Lung microvascular endothelial cell (primary cell): ENCODE results near the gene SLC16A1. TPM values are rescaled to one million over a fixed set of nuclear protein-coding genes. Genes with fewer than 3 reads are reported as not detected.
"Not testable (repeated sequence)": the region's sequence is repeated elsewhere in the genome, so short reads cannot be mapped to it uniquely, and the experiment has no call there.

Experiments
- DNase-seq, 2 donors: peaks; one replicate each; pipeline versions ENCODE4 v3.0.0 to v3.0.0-alpha.2; 2010; ENCODE audit warnings: low read depth in 2 of 2
- total RNA-seq: library from RNA; depleted of rRNA; stranded (reverse); fragments of >200 nt; gene quantifications from 2 replicates; pipeline ENCODE4 v1.2.1, GENCODE V29; 2014

The SLC16A1 gene, protein sequence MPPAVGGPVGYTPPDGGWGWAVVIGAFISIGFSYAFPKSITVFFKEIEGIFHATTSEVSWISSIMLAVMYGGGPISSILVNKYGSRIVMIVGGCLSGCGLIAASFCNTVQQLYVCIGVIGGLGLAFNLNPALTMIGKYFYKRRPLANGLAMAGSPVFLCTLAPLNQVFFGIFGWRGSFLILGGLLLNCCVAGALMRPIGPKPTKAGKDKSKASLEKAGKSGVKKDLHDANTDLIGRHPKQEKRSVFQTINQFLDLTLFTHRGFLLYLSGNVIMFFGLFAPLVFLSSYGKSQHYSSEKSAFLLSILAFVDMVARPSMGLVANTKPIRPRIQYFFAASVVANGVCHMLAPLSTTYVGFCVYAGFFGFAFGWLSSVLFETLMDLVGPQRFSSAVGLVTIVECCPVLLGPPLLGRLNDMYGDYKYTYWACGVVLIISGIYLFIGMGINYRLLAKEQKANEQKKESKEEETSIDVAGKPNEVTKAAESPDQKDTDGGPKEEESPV
- 50.8 and 114 TPM in 2 replicates for total RNA-seq

GRCh38 chr1:112955773-112956543 lies at the start of gene SLC16A1:
SLC16A1 (minus strand) TSS chr1:112956196; CDS start chr1:112929308, 26,888 bp downstream.
- peak; percentile 96 to 98 for DNase-seq

DNA sequence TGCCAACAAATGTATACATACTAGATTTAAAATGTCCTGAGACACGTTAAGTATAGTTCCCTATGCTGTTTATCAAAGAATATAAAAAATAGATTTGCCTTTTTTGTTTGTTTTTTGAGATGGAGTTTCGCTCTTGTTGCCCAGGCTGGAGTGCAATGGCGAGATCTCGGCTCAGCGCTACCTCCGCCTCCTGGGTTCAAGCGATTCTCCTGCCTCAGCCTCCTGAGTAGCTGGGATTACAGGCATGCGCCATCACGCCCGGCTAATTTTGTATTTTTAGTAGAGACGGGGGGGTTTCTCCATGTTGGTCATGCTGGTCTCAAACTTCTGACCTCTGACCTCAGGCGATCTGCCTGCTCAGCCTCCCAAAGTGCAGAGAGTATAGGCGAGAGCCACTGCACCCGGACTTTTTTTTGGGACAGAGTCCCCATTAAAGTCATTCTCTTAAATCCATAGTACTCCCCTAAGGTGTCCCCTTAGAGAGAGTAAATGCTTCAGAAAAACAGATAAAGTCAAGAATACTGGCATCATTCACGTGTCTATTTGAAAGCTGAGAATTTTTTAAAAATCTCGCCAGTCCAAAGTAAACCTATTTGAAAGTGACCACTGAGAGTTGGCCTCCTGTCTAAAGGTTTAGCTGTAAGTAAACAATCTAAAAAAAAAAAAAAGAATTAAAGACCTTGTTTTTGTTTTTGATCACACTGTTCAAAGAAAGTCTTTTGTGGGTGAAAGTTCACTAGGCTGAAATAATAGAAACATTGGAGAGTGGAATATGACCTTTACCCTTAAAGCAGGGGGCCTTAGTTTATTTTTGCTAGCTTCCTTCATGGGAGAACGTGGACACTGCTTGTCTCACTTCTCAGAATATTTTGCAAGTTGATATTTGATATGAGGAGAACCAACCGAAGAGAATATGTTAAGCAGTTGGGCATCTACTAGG lies 48.0 kb upstream of the SLC16A1 start:
- DNase-seq = peak in 1 of 2 donors; percentile 9

GRCh38 chr1:113002297-113002696 lies 46.3 kb upstream of the SLC16A1 start:
- DNase-seq = no peak

DNA sequence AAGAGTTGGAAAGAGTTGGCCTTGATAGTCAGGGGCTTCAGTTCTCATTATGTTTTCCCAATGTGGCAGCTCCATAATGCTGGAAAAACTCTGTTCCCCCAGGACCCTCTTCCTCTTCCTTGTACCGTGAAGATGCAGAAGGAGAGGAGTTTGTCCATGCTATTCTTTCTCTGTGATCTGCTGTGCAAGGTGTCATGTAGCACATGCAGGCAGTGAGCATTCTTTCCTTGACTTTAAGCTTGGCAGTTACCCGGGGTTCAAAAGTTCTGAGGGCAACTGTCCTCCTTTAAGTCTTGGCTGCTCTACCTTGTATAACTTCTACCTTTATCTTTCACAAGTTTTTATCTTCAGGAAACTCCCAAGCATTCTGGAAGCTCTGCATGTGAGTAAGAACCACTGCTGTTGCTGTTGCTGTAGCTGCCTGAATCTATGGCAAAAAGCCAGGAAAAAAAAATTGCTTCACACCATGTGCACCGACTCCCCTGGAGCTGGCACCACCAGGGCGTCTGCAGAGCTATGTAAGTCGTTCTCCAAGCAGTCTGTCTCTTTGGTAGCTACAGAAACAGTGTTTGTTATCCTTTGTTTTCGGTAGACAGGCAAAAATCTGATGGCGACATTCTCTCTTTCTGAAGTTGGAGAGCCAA lies 42.7 kb upstream of the SLC16A1 start:
- peak; percentile 71 to 77 for DNase-seq

DNA sequence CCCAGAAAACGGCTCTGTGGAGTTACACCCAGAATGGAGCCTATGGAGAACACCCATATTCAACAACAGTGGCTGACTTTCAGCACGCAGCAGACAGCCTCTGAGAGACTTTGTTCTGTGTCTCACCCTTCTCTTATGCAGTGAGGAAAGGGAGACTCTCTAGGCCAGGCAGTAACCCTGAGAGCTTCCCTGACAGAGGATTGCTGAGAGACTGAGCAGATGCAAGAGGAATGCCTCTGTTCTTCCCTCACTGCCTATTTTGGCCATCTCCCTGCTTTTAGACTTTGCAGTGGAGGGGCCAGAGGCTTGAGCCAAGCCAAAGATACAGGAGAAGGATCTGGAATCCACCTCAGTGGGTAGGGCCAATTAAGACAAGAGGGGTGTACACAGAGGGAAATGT lies 41.8 kb upstream of the SLC16A1 start:
- DNase-seq = no peak

- DNase-seq = peak in 1 of 2 donors; percentile 46
These were observed 39.9 kb upstream of the SLC16A1 start for GRCh38 chr1:112995890-112996289.

DNA sequence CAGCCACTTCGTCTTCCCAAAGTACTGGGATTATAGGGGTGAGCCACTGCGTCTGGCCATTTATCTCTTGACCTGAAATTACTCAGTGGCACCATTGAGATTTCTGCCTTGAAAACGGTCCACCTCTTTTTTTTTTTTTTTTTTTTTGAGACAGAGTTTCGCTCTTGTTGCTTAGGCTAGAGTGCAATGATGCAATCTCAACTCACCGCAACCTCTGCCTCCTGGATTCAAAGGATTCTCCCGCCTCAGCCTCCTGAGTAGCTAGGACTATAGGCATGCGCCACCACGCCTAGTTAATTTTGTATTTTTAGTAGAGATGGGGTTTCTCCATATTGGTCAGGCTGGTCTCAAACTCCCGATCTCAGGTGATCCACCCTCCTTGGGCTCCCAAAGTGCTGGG lies 39.0 kb upstream of the SLC16A1 start:
- not testable (repeated sequence) for DNase-seq

DNA sequence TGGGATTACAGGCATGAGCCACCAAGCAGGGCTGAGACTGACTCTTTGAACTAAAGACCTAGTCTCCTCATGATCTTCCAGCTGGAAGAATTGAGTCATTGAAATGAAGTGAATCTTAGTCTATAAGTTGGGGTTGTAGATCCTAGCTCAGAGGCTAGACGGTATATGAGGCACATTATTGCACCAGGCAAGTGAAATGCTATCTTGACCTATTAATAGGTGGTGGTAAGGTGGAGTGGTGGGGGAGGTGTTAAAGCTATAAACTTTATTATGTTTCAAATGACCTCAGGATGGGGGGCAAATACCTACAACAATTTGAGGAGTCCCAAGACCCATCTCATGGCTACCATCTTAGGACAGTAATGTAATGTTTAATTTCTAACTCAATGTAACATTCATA lies 36.8 kb upstream of the SLC16A1 start:
- no peak for DNase-seq

DNA sequence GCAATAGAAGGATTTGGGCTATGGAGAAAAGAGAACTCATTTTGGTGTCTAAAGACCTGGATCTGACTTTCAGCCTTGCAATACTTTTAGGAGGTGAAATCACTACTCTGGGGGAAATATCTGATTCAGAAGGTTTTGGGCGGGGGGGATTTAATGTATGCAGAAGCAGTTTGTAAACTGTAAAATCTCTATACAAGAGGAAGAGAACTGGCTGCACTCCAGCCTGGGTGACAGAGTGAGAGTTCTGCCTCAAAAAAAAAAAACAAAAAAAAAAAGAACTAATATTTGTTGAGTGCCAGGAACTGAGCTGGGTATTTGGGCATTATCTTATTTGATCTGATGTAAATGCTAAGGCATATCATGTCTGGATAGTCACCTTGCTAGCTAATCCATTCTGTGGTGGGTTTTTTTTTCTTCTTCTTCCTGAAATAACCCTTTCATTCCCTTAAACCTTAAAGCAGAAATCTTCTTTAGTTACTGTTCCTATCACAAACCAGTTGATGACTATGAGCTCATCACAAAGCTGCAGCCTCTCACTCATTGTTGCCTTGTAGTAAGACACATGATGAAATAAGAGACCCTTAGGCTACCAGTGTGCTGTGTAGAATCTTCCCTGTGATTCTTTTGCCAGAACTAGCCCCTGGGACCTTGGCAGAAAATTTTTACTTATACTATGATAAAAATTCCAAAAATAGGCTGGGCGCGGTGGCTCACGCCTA lies 35.6 kb upstream of the SLC16A1 start:
- no peak for DNase-seq

DNA sequence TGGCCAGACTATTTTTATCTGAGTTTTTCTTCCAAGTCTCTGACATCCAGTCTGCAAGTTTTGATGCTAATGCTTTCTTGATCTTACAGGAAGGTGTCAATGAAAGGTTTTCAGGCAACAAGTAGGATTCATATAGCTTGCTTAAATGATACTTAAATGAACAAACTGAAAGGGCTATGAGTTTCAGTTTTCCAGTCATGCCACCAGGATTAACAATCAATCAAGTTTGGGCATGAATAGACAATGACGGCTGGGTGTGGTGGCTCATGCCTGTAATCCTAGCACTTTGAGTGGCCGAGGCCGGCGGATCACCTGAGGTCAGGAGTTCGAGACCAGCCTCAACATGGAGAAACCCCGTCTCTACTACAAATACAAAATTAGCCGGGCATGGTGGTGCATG lies 34.3 kb upstream of the SLC16A1 start:
- no peak for DNase-seq

DNA sequence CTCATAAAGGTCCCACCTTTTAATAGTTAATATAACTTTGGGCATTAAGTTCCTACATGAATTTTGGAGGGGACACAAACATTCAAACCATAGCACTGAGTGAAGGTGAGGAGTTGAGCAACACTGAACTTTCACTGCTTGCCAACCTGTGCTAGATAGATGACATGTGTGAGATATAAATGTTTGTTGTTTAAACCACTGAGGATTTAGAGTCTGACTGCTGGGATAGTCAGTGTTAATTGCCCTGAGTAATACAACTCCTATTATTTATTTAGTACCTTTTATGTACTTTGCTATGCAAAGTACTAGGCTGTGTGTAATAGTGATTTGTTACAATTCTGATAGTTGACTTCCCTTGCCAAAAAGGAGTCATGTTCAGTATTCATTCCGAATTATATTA lies 32.4 kb upstream of the SLC16A1 start:
- no peak for DNase-seq

DNA sequence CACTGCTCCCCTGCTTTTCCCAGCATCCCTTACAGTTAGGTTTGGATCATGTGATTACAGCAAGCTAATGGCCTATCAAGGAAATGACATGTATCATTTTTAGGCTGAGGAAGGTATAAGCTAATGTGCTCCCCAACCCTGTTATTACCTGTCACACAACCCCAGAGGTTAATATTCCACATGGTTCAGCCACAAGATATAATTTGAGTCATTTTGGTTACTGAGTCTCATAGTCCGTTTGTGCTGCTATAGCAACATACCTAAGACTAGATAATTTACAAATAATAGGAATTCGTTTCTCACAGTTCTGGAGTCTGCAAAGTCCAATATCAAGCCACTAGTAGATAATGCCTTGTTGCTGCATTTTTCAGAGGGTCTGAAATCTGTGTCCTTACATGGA lies 29.1 kb upstream of the SLC16A1 start:
- DNase-seq = no peak

DNA sequence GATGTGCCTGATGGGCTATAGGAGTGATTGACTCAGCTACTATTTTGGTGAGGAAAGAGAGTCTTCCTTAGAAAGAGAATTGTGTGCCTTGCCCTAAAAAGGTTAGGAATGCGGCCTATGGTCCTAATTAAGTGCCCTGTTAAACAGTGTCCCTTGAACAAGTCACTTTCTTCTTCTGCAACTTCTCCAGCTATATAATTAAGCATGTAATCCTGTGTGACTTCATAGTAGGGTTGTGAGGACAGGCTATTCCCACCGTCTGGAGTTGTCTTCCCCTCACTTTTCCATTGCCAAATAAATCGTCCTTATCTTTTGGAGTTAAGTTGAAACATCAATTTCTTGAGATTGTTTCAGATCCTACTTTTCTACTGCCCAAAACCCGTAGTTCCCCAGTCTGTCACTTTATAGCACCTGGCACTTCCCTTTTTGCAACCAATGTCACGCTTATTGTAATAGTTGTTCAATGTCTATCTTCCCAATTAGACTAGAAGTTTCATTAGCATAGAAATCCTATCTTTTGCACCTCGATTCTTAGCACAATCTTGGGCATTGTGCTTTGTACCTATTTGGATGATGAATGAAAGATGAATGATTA lies 27.6 kb upstream of the SLC16A1 start:
- no peak for DNase-seq

DNA sequence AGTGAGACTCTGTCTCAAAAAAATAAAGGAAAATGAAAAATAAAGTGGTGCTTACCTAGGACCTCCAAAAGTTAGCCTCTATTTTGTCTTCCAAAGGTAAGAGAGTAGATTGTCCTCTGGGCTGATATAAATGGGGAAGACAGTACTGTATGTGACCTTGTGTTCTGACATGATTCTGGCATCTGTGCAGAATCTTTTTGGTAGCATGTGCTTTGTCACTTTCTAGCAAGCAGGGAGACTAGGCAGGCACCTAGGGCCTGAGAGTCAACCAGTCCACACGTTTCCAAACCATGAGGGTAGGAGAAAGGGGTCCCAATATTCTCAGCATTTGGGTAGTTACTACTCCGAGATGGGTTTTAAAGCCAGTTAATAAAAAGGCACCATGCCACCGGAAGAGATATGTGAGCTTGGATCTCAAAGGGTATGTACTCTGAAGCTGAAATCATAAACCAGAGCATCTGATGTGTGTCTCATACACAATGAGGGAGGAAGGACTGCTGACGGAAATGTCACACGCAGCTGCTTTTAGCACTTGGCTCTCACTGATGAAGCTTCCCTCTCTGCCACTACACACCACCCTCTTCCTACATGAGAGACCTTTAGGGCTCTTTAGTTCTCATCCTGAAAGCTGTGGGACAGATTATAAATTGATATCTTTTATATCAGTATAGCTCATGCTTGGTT lies 27.0 kb upstream of the SLC16A1 start:
- peak in 1 of 2 donors; percentile 64 for DNase-seq

DNA sequence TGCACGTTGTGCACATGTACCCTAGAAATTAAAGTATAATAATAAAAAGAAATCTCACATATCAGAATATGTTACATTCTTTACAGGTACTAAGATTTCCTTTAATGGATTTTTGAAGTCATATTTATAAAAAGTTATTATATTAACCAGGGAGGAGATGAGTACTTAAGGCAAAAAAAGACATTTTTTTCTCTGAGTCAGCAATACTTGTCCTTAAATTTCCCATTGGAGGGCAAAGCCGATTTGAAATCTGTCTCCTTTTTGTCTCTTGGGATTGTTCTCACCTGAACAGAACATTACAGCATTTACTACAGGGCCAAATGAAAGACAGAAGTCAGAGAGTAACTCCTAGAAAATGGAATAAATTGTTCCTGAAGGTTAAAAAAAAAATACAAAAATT lies 26.3 kb upstream of the SLC16A1 start:
- DNase-seq = no peak

- not testable (repeated sequence) for DNase-seq
These were observed 25.8 kb upstream of the SLC16A1 start for GRCh38 chr1:112981834-112982233.

DNA sequence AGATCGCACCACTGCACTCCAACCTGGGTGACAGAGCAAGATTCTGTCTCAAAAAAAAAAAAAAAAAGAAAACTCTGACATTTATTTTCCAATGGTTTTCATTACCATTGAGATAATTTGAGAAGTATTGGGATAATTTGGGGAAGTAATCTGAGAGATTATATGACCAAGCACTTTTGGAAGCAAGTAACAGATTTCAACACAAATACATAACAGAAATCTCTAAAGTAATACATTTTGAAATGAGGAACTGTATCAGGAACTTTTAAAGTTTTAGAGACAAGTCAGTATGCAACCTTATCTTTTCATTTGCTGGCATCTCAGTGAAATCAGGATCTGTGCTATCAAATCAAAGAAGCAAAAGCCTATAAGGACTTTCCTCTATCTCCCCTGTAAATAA lies 25.4 kb upstream of the SLC16A1 start:
- no peak for DNase-seq

DNA sequence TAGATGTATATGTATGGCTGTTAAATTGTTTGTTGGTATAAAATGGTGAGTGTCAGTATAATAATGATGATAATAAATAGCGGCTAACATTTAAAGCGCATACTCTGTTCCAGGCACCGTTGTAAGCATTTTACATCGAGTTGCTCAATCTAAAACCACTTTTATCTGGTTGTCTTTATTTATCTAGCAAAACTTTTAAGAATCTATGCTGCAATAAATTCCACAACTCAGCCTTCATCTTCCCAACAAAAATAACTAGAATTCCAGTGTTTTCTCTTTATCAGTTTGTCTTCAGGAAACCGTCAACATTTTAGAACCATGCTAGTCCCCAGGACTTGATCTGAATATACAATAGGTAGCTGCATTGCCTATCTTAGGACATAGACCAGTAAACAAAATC lies 19.3 kb upstream of the SLC16A1 start:
- DNase-seq = no peak

- peak in 1 of 2 donors; percentile 48 for DNase-seq
These were observed 18.6 kb upstream of the SLC16A1 start for GRCh38 chr1:112974646-112975045.
